Peyer's patch (tissue), 4 donors: ENCODE results near the gene SLC25A48. TPM values are rescaled to one million over a fixed set of nuclear protein-coding genes. Genes with fewer than 3 reads are reported as not detected.

Experiments
- DNase-seq, 3 donors: peaks; one replicate each; pipeline ENCODE4 v3.0.0-alpha.2; 2017 to 2019
- H3K27ac ChIP-seq, 4 donors: fragments of 200-600 bp; sonication (generic); one replicate each; pipeline ENCODE4 v1.5.1; 2016 to 2019
- H3K27me3 ChIP-seq, 2 donors: fragments of 200-600 bp; sonication (generic); one replicate each; pipeline ENCODE4 v1.5.1; 2019
- H3K36me3 ChIP-seq, 3 donors: fragments of 200-600 bp; sonication (generic); one replicate each; pipeline ENCODE4 v1.5.1; 2016 to 2019
- H3K4me1 ChIP-seq, 4 donors: fragments of 200-600 bp; sonication (generic); one replicate each; pipeline ENCODE4 v1.5.1; 2016 to 2019
- H3K4me3 ChIP-seq, 4 donors: fragments of 200-600 bp; sonication (generic); 1 replicate in 3 of 4; 2 replicates in 1 of 4; pipeline ENCODE4 v1.5.1; 2016 to 2019; ENCODE audit warnings: mild to moderate bottlenecking in 1 of 4
- H3K9me3 ChIP-seq, 4 donors: fragments of 200-600 bp; sonication (generic); one replicate each; pipeline ENCODE4 v1.5.1; 2016 to 2019; ENCODE audit warnings: mild to moderate bottlenecking in 1 of 4
- POLR2A ChIP-seq, 2 donors: fragments of 450-650 bp; IDR thresholded peaks; one replicate each; pipeline ENCODE4 v1.5.1; 2017; ENCODE audit warnings: antibody characterized with exemption in 2 of 2, mild to moderate bottlenecking in 2 of 2, moderate library complexity in 2 of 2
- total RNA-seq, 4 donors: library from RNA; depleted of rRNA; stranded (reverse); fragments of >200 nt; gene quantifications; one replicate each; pipeline ENCODE4 v1.1.0, GENCODE V29; 2016
- TF ChIP-seq, protein P1 (sequence below), 6 experiments: fragments of 450-650 bp in 4 of 6; fragments of 200-600 bp in 2 of 6; sonication (generic) in 1 of 6; IDR thresholded peaks; one replicate each; pipeline ENCODE4 v1.5.1; 2017 to 2019; ENCODE audit warnings: antibody characterized with exemption in 6 of 6, mild to moderate bottlenecking in 3 of 6, moderate library complexity in 1 of 6

Gene SLC25A48
- total RNA-seq, 4 donors from 2014 or later, result 8.3 to 11.6 (median 10.3) TPM

DNA sequence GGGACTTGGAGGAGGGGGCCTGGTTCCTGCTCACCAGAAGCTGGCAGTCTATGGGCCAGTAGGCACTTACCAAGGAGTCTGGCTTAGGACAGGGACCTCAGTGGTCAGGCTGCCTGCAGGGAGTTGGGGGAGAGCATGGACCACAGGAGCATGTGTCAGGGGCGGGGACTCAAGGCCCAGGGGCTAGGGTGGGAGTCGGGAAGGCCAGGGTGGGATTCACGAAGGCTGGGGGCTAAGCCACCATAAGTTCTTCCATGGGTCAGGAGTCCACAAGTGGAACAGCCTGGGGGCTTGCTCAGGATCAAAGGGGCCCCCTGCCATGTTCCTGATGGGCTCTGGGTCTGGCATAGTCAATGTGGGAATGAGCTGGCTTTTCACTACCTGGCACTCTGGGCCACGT, 11.5 kb upstream of the SLC25A48 start:
- no peaks in the 10 kb centered on the region for H3K4me1 ChIP-seq
- peak in 1 of 3 donors; percentile 27 for DNase-seq
- no peak overlapping the region for H3K27ac ChIP-seq
- H3K27me3 ChIP-seq, result no peaks in the 10 kb centered on the region
- no peak overlapping the region for H3K4me3 ChIP-seq
- TF ChIP-seq, protein P1, sequence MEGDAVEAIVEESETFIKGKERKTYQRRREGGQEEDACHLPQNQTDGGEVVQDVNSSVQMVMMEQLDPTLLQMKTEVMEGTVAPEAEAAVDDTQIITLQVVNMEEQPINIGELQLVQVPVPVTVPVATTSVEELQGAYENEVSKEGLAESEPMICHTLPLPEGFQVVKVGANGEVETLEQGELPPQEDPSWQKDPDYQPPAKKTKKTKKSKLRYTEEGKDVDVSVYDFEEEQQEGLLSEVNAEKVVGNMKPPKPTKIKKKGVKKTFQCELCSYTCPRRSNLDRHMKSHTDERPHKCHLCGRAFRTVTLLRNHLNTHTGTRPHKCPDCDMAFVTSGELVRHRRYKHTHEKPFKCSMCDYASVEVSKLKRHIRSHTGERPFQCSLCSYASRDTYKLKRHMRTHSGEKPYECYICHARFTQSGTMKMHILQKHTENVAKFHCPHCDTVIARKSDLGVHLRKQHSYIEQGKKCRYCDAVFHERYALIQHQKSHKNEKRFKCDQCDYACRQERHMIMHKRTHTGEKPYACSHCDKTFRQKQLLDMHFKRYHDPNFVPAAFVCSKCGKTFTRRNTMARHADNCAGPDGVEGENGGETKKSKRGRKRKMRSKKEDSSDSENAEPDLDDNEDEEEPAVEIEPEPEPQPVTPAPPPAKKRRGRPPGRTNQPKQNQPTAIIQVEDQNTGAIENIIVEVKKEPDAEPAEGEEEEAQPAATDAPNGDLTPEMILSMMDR (IDR thresholded peaks at IDR 0.05), result no peak
- TF ChIP-seq POLR2A (IDR thresholded peaks at IDR 0.05), result no peak
- H3K36me3 ChIP-seq, result no peaks in the 10 kb centered on the region
- no peaks in the 10 kb centered on the region for H3K9me3 ChIP-seq

DNA sequence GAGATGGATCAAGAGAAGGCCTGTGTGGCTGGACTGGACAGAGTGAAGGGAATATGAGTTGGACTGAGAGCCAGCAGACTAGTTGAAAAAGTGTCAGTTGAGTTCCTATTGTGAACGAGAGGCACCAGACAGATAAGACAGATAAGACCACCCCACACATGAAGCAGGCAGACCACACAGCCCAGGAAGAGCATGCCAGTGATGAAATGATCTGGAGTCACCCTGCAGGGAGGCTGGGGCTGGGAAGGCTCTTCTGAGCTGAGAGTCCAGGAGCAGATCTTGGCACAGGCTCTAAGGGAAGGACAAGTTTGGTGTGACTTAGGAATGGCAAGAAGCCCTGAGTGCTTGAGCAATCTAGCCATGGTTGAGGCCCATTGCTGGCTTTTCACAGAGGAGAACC, 10.6 kb upstream of the SLC25A48 start:
- no peaks in the 10 kb centered on the region for H3K27me3 ChIP-seq
- H3K9me3 ChIP-seq, result no peaks in the 10 kb centered on the region
- no peaks in the 10 kb centered on the region for H3K4me1 ChIP-seq
- no peak overlapping the region for H3K4me3 ChIP-seq
- H3K27ac ChIP-seq, result no peak overlapping the region
- no peak for TF ChIP-seq POLR2A (IDR thresholded peaks at IDR 0.05)
- no peak for DNase-seq
- no peaks in the 10 kb centered on the region for H3K36me3 ChIP-seq

DNA sequence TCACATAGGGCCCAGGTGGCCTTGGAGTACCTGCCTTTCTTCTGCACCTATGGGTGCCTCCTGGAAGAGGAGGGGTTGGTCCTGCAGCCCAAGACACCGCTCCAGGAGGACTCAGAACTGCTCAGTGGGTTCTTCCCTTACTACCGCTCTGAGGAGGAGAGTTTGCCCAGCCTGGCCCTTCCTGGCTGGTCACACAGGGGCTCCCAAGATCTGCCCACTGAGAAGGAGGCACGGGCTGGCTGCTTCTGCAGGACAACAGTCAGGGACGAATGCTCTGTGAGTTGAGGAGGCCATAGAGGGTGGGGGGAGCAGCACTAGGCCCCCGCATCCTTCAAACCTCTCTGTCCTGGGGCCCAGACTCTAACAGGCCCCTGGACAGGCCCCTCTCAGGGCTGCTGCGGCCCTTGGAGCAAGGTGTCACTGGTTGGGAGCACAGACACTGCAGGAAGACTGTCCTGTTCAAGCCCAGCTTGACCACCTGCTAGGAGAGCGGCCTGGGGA, 9.9 kb upstream of the SLC25A48 start:
- H3K9me3 ChIP-seq, result no peaks in the 10 kb centered on the region
- H3K4me3 ChIP-seq, result no peak overlapping the region
- H3K27me3 ChIP-seq, result no peaks in the 10 kb centered on the region
- TF ChIP-seq, protein P1 (IDR thresholded peaks at IDR 0.05), result no peak
- no peak for TF ChIP-seq POLR2A (IDR thresholded peaks at IDR 0.05)
- H3K4me1 ChIP-seq, result no peaks in the 10 kb centered on the region
- DNase-seq, result no peak
- no peak overlapping the region for H3K27ac ChIP-seq
- H3K36me3 ChIP-seq, result no peaks in the 10 kb centered on the region

DNA sequence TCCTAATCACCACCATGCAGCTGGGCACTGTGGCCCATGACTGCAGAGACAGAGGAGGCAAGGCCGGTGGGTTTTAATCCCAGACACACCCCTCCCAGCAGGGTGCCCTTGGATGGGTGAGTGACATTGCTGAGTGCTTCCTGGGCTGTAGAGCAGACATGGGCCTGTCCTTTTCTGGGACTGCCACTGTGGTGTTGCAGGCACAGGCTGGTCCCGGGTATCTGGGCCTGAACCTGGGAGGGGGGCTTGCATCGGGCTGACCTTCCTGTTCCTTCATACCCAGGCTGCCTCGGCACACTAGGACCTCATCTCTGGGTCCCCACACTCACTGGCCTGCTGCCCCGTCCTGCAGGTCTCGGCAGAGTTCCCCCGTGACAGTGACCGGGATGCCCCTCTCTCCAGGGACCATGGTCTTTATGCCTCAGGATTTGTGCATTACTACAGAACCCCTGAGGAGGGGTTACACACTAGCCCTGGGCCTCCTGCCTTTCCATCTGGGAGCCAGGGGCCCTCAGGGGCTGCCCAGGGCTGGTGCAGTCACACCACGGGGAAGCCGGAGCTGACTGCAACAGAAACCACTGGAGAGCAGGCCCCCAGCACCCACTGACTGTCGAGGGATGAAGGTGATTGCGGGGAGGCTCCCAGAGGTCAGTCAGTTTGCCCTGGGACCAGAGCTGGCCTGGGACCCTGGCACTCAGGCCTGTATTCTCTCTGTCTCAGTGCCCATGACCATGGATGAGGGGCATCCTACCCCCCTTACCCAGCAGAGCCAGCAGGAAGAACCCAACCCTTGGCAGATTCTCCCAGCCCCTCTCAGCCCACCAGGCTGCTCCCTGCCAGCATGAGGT, 8.9 kb upstream of the SLC25A48 start:
- Histone ChIP-seq H3K9me3 (no peaks in the 10 kb centered on the region), H3K4me1 (no peaks in the 10 kb centered on the region), H3K36me3 (no peaks in the 10 kb centered on the region), H3K27me3 (no peaks in the 10 kb centered on the region), H3K27ac (no peak overlapping the region), H3K4me3 (no peak overlapping the region)
- TF ChIP-seq, protein P1 (IDR thresholded peaks at IDR 0.05), result no peak
- no peak for TF ChIP-seq POLR2A (IDR thresholded peaks at IDR 0.05)
- DNase-seq, result peak in 1 of 3 donors; percentile 27

DNA sequence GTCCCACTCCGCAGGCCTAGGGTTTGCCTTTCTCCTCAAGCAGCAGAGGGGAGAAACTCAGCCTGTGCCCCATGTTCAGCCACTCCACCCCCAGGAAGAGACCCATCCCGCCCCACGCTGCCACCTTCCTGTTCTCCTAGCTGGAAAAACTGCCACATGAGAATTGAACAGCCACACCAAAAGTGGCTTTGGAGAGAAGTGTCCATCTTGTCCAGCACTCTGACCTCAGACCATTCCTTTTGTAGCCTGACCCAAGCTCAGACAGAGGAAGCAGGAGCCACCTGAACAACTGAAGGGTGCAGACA, 8.3 kb upstream of the SLC25A48 start:
- no peaks in the 10 kb centered on the region for H3K36me3 ChIP-seq
- no peak overlapping the region for H3K4me3 ChIP-seq
- H3K27ac ChIP-seq, result no peak overlapping the region
- no peaks in the 10 kb centered on the region for H3K27me3 ChIP-seq
- no peaks in the 10 kb centered on the region for H3K4me1 ChIP-seq
- TF ChIP-seq, protein P1 (IDR thresholded peaks at IDR 0.05), result no peak
- TF ChIP-seq POLR2A (IDR thresholded peaks at IDR 0.05), result no peak
- DNase-seq, result no peak
- no peaks in the 10 kb centered on the region for H3K9me3 ChIP-seq

DNA sequence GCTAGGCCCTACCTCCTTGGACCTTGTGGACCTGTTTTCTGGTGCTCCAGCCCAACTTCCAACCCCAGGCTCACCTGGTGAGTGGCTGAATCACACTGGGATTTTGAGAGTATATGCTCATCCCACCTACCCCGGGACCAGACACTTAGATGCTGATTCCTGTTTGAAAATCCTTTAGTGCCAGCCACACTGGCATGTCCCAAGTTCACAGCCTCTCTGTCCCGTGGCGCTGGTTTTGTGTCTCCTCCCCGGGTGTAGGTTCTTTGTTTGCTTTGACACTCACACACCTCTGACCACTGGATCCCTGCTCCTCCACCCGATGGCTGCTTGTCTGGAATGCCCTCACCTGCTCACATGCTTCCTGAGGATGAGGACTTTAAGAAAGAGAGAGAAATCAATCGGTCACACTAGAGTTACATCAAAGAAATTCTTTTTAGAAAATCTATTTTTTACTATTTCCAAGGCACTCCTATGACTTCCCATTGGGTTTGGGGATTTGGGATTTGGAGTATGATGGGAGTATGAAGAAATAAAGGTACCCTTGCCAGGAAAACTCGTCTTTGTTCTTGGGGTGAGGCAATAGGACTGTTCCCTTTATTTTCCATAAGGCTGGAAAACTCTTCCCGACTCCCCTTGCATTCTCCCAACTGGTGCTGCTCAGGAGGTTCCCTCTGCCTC, 7.3 kb upstream of the SLC25A48 start:
- H3K9me3 ChIP-seq, result no peaks in the 10 kb centered on the region
- peak in 2 of 3 donors; percentile 29 to 39 for DNase-seq
- H3K27ac ChIP-seq, result no peak overlapping the region
- no peaks in the 10 kb centered on the region for H3K4me1 ChIP-seq
- H3K36me3 ChIP-seq, result no peaks in the 10 kb centered on the region
- no peak for TF ChIP-seq POLR2A (IDR thresholded peaks at IDR 0.05)
- TF ChIP-seq, protein P1 (IDR thresholded peaks at IDR 0.05), result no peak
- no peak overlapping the region for H3K4me3 ChIP-seq
- no peaks in the 10 kb centered on the region for H3K27me3 ChIP-seq
